Kidney (tissue), 14 donors: ENCODE data around the gene SMPX. TPM values are rescaled to one million over a fixed set of nuclear protein-coding genes. Genes with fewer than 3 reads are reported as not detected.
"Not testable (repeated sequence)": the region's sequence is repeated elsewhere in the genome, so short reads cannot be mapped to it uniquely, and the experiment has no call there.

ENCODE experiments used
- DNase-seq, 5 donors: peaks; one replicate each; pipeline ENCODE4 v3.0.0-alpha.2; 2013 to 2020
- FAIRE-seq: peaks from 2 replicates; lab custom pipeline; 2012; peaks lifted over from hg19 to GRCh38; lab: Jason Lieb, UNC
- H3K27ac ChIP-seq, 2 donors: one replicate each; pipeline ENCODE4 v1.7.0; 2013; ENCODE audit warnings: low read depth in 2 of 2, low read length in 2 of 2, inconsistent platforms in 1 of 2
- H3K27me3 ChIP-seq: one replicate; pipeline ENCODE4 v1.7.1; 2013; ENCODE audit warnings: low read length, inconsistent platforms; ENCODE audit not compliant: control insufficient read depth, insufficient read depth
- H3K36me3 ChIP-seq, 3 donors: one replicate each; pipeline versions ENCODE4 v1.7.0 to v1.7.1; 2013; ENCODE audit warnings: low read length in 3 of 3, control low read depth in 1 of 3, inconsistent platforms in 1 of 3; ENCODE audit not compliant: insufficient read depth in 3 of 3, control insufficient read depth in 2 of 3
- H3K4me1 ChIP-seq, 3 donors: one replicate each; pipeline versions ENCODE4 v1.7.0 to v1.7.1; 2013; ENCODE audit warnings: low read length in 3 of 3, inconsistent platforms in 1 of 3, low read depth in 1 of 3; ENCODE audit not compliant: control insufficient read depth in 2 of 3, insufficient read depth in 2 of 3
- H3K4me3 ChIP-seq, 3 donors: one replicate each; pipeline versions ENCODE4 v1.7.0 to v1.8.1; 2013; ENCODE audit warnings: low read length in 3 of 3, control low read depth in 1 of 3, inconsistent platforms in 1 of 3
- H3K9ac ChIP-seq, 3 donors: one replicate each; pipeline versions ENCODE4 v1.7.0 to v1.7.1; 2013; ENCODE audit warnings: low read length in 3 of 3, control low read depth in 1 of 3, inconsistent platforms in 1 of 3
- H3K9me3 ChIP-seq, 3 donors: one replicate each; pipeline versions ENCODE4 v1.7.0 to v1.7.1; 2013; ENCODE audit warnings: low read length in 3 of 3, control low read depth in 1 of 3, inconsistent platforms in 1 of 3; ENCODE audit not compliant: control insufficient read depth in 2 of 3, insufficient read depth in 1 of 3
- CTCF ChIP-seq: IDR thresholded peaks from 3 replicates; pipeline ENCODE4 v1.5.1; 2012; ENCODE audit warnings: mild to moderate bottlenecking, moderate library complexity, borderline replicate concordance; ENCODE audit not compliant: insufficient read depth; ENCODE audit errors: extremely low read depth
- intact Hi-C: fragments of 100-400 bp; cut with DNase I; formaldehyde crosslinking; loops from one replicate; pipeline ENCODE4 v1.11.1; 2022
- polyA plus RNA-seq: library from polyadenylated mRNA; stranded (reverse); fragments of 350-450 nt; fragmentation: Illumina TruSeq; extraction: RNeasy Lipid Tissue Mini Kit (QIAGEN cat#74804); gene quantifications from one replicate; pipeline ENCODE4 v1.2.3, GENCODE V29; 2014; ENCODE audit warnings: low read depth, low replicate concordance; ENCODE audit not compliant: insufficient read depth
- total RNA-seq: library from RNA; stranded (reverse); fragmentation: NEBNext Ultra II Directional; extraction: Animal tissue kit (Norgen Biotek cat#: 25700); gene quantifications from one replicate; pipeline ENCODE4 v1.2.1, GENCODE V29; 2021
- donor health status: control.
- donor health status: control.
- donor health status: control.
- donor health status: control.
- donor health status: control.
- donor health status: DM: yes; HTN: yes; CAD: no.
- donor health status: Normal renal cell carcinoma (clear cell type).

The SMPX gene
- total and polyA plus RNA-seq, 2 donors from 2014 or later = not detected

DNA sequence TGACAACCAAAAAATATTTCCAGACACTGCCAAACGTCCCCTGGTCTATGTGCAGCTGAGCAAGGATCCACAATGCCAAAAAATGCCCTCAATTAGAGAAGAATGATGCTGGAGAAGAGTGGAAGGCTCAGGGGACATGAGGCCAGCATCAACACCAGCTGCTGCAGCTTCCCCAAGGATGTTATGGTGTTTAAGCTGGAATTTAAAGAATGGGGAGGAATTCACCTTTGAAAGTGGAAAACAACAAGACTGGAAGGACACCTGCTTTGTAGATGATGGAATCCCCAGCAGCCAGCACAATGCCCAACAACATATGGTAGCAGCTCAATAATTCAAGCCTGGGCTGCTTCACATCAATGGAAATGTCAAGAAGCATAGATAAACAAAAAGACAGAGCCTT is 20.3 kb upstream of the SMPX start:
- H3K9ac ChIP-seq = no peak overlapping the region
- H3K4me1 ChIP-seq = no peaks in the 10 kb centered on the region
- no peak for TF ChIP-seq CTCF
- no peak for FAIRE-seq
- H3K36me3 ChIP-seq = no peaks in the 10 kb centered on the region
- no peak overlapping the region for H3K27ac ChIP-seq
- no peaks in the 10 kb centered on the region for H3K27me3 ChIP-seq
- intact Hi-C loops = no loop called here
- DNase-seq = no peak
- H3K4me3 ChIP-seq = no peak overlapping the region
- H3K9me3 ChIP-seq = no peaks in the 10 kb centered on the region

DNA sequence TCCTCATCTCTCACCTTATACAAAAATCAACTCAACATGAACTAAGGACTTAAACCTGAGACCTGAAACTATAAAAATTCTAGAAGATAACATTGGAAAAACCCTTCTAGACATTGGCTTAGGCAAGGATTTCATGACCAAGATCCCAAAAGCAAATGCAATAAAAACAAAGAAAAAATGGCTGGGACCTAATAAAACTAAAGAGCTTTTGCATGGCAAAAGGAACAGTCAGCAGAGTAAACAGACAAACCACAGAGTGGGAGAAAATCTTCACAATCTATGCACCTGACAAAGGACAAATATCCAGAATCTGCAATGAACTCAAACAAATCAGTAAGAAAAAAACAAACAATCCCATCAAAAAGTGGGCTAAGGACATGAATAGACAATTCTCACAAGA is 17.2 kb upstream of the SMPX start:
- H3K4me1 ChIP-seq, H3K4me3 ChIP-seq, H3K36me3 ChIP-seq, DNase-seq, H3K9ac ChIP-seq, FAIRE-seq, intact Hi-C loops, H3K27ac ChIP-seq, H3K27me3 ChIP-seq, H3K9me3 ChIP-seq: not testable (repeated sequence)

- H3K4me3 ChIP-seq, H3K9ac ChIP-seq, intact Hi-C loops, H3K27me3 ChIP-seq, FAIRE-seq, H3K9me3 ChIP-seq, H3K27ac ChIP-seq, H3K36me3 ChIP-seq, H3K4me1 ChIP-seq, DNase-seq: not testable (repeated sequence)
Observed at GRCh38 chrX:21773036-21773435, 15.1 kb upstream of the SMPX start.

GRCh38 chrX:21770631-21771321 is 12.9 kb upstream of the SMPX start:
- FAIRE-seq = no peak
- DNase-seq = no peak
- no peaks in the 10 kb centered on the region for H3K27me3 ChIP-seq

More at GRCh38 chrX:21770631-21771321, 12.9 kb upstream of the SMPX start:
- intact Hi-C loops = no loop called here
- Histone ChIP-seq H3K9ac (no peak overlapping the region), H3K4me3 (no peak overlapping the region), H3K4me1 (no peaks in the 10 kb centered on the region), H3K36me3 (no peaks in the 10 kb centered on the region), H3K9me3 (no peaks in the 10 kb centered on the region), H3K27ac (no peak overlapping the region)
- no peak for TF ChIP-seq CTCF
